Prostate gland (tissue), 2 donors: ENCODE data around the gene TMEM150B.

Experiments used
- CTCF ChIP-seq, 4 experiments: fragments of 200-600 bp in 2 of 4; fragments of 450-650 bp in 2 of 4; sonication (generic) in 2 of 4; IDR thresholded peaks; 1 replicate in 3 of 4; 2 replicates in 1 of 4; pipeline ENCODE4 v1.5.1; 2016 to 2019; ENCODE audit warnings: antibody characterized with exemption in 4 of 4, mild to moderate bottlenecking in 2 of 4, moderate library complexity in 2 of 4
- POLR2A ChIP-seq: fragments of 450-650 bp; IDR thresholded peaks from one replicate; pipeline ENCODE4 v1.6.1; 2016; ENCODE audit warnings: antibody characterized with exemption, mild to moderate bottlenecking

GRCh38 chr19:55372316-55373081 lies 47.4 kb upstream of the TMEM150B start:
- TF ChIP-seq CTCF (IDR thresholded peaks at IDR 0.05) (no peak), POLR2A (no peak)
